CD8-positive, alpha-beta memory T cell (primary cell): ENCODE results near the gene FBN2. TPM values are rescaled to one million over a fixed set of nuclear protein-coding genes. Genes with fewer than 3 reads are reported as not detected.

Experiments
- CTCF ChIA-PET: fragments of 350-600 bp; sonication (Branson Sonifier 250); formaldehyde crosslinking; loops from one replicate; lab custom pipeline; 2021; ENCODE audit warnings: antibody characterized with exemption; lab: Charles Lee
- POLR2A ChIA-PET: fragments of 350-600 bp; sonication (Branson Sonifier 250); formaldehyde crosslinking; loops from one replicate; lab custom pipeline; 2021; ENCODE audit warnings: antibody characterized with exemption; lab: Charles Lee
- DNase-seq, 5 donors: peaks; one replicate each; pipeline versions ENCODE4 v3.0.0 to v3.0.0-alpha.2; 2020 to 2022; ENCODE audit warnings: mixed read lengths in 1 of 5
- H3K27ac ChIP-seq: one replicate; pipeline ENCODE4 v1.7.0; 2013; ENCODE audit warnings: low read depth, mild to moderate bottlenecking, low read length, moderate library complexity
- H3K27me3 ChIP-seq: 2 replicates; pipeline ENCODE4 v1.7.0; 2013; ENCODE audit warnings: low read length, mild to moderate bottlenecking; ENCODE audit not compliant: insufficient read depth, poor library complexity, severe bottlenecking
- H3K36me3 ChIP-seq: 2 replicates; pipeline ENCODE4 v1.7.0; 2013; ENCODE audit warnings: mild to moderate bottlenecking, low read length, moderate library complexity; ENCODE audit not compliant: insufficient read depth
- H3K4me1 ChIP-seq: 2 replicates; pipeline ENCODE4 v1.7.0; 2013; ENCODE audit warnings: mild to moderate bottlenecking, low read length, moderate library complexity; ENCODE audit not compliant: insufficient read depth
- H3K4me3 ChIP-seq: 2 replicates; pipeline ENCODE4 v1.7.0; 2013; ENCODE audit warnings: mild to moderate bottlenecking, low read length
- H3K9me3 ChIP-seq: 2 replicates; pipeline ENCODE4 v1.7.0; 2013; ENCODE audit warnings: mild to moderate bottlenecking, low read length
- H3K27ac Mint-ChIP-seq, 8 donors: one replicate each; pipeline ENCODE4 v1.8.0; 2020 to 2021; ENCODE audit warnings: mixed read lengths in 8 of 8, mild to moderate bottlenecking in 6 of 8, inconsistent platforms in 3 of 8, moderate library complexity in 3 of 8
- H3K27me3 Mint-ChIP-seq, 2 donors: one replicate each; pipeline ENCODE4 v1.8.0; 2020 to 2021; ENCODE audit warnings: mixed read lengths in 2 of 2, mild to moderate bottlenecking in 1 of 2, moderate library complexity in 1 of 2
- H3K36me3 Mint-ChIP-seq, 3 donors: one replicate each; pipeline ENCODE4 v1.8.0; 2020 to 2021; ENCODE audit warnings: mixed read lengths in 3 of 3, inconsistent platforms in 1 of 3, mild to moderate bottlenecking in 1 of 3
- H3K4me1 Mint-ChIP-seq, 3 donors: one replicate each; pipeline ENCODE4 v1.8.0; 2020 to 2021; ENCODE audit warnings: mixed read lengths in 3 of 3, inconsistent platforms in 1 of 3, mild to moderate bottlenecking in 1 of 3
- H3K4me3 Mint-ChIP-seq, 7 donors: one replicate each; pipeline ENCODE4 v1.8.0; 2020 to 2021; ENCODE audit warnings: mixed read lengths in 7 of 7, mild to moderate bottlenecking in 6 of 7, moderate library complexity in 4 of 7, inconsistent platforms in 2 of 7
- H3K9me3 Mint-ChIP-seq, 5 donors: one replicate each; pipeline ENCODE4 v1.8.0; 2020 to 2022; ENCODE audit warnings: mixed read lengths in 5 of 5, mild to moderate bottlenecking in 3 of 5, moderate library complexity in 2 of 5, inconsistent platforms in 1 of 5
- polyA plus RNA-seq: library from polyadenylated mRNA; unstranded; fragments of 300-500 nt; fragmentation: Illumina TruSeq; gene quantifications from one replicate; pipeline ENCODE4 v1.2.3, GENCODE V29; 2021
- total RNA-seq, 2 experiments: library from RNA; stranded (reverse); gene quantifications; one replicate each; pipeline ENCODE4 v1.2.3, GENCODE V29; 2021

FBN2 gene
- total and polyA plus RNA-seq, 3 experiments from 2014 or later = 0.09 to 0.20 TPM; not detected in 1

DNA sequence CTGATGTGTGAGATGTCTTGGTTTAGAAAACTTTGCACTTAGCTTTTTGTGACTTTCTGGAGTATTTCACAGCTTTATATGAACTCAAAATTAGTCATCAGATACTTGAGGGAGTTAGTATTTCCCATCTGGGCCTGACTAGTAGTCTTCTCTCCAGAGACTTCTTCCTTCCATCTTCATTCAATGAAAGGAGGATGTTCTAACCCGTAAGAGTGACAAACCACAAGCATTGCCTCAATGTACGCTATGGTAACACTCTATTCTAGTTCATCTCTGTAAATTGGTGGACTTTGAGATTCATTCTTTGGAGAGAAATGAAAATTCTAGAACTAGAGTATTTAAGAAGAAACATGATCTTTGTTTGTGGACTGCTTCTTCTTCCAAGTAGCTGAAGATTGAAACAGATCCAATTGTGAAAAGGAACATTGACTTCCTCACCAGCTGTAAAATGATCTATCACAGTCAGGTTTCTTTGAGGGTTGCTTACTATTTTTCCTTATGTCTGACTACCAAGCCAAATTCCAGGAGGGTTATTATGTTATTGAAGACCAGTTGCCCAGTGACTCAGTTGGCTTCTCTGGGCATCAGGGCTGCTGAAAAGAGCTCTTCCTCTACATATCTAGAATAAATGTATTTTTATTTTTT lies 296.9 kb downstream of the FBN2 start:
- no peaks in the 10 kb centered on the region for H3K9me3 Mint-ChIP-seq
- Histone ChIP-seq H3K27ac (no peak overlapping the region), H3K4me3 (no peak overlapping the region), H3K9me3 (no peaks in the 10 kb centered on the region), H3K36me3 (no peaks in the 10 kb centered on the region), H3K27me3 (no peaks in the 10 kb centered on the region), H3K4me1 (no peaks in the 10 kb centered on the region)
- ChIA-PET POLR2A (no interaction called here), CTCF (no interaction called here)
- H3K27me3 Mint-ChIP-seq = peaks cover 14 to 23% of the 10 kb centered on the region in 2 donors
- H3K4me3 Mint-ChIP-seq = no peak overlapping the region
- no peaks in the 10 kb centered on the region for H3K4me1 Mint-ChIP-seq
- no peak overlapping the region for H3K27ac Mint-ChIP-seq
- no peaks in the 10 kb centered on the region for H3K36me3 Mint-ChIP-seq
- DNase-seq = no peak

DNA sequence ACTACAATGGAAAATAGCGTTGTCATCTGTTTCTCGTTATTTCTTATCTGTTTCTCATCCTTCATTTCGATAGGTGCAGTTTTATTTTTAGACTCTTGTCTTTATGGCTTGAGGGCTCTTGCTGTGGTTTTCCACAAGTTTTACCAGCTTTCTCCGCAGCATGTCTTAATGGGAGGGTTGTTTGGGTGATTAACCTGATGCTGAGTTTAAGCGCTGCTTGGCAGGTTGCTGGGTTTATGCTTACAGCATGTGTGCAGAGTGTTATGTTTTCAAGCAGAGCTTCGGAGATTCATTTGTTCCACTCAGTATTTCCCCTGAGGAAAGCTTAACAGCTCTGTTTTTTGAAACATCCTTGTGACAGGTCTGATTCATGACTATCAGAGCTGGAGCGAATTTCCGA lies 300.5 kb downstream of the FBN2 start:
- no peaks in the 10 kb centered on the region for H3K9me3 Mint-ChIP-seq
- no peak overlapping the region for H3K4me3 Mint-ChIP-seq
- Histone ChIP-seq H3K27ac (no peak overlapping the region), H3K4me3 (no peak overlapping the region), H3K4me1 (no peaks in the 10 kb centered on the region), H3K9me3 (no peaks in the 10 kb centered on the region), H3K36me3 (no peaks in the 10 kb centered on the region), H3K27me3 (no peaks in the 10 kb centered on the region)
- H3K27me3 Mint-ChIP-seq = peaks cover 9 to 25% of the 10 kb centered on the region in 2 donors
- H3K36me3 Mint-ChIP-seq = no peaks in the 10 kb centered on the region
- POLR2A ChIA-PET = no interaction called here
- H3K27ac Mint-ChIP-seq = no peak overlapping the region
- no peaks in the 10 kb centered on the region for H3K4me1 Mint-ChIP-seq
- CTCF ChIA-PET = no interaction called here
- no peak for DNase-seq

- no peak overlapping the region for H3K4me3 Mint-ChIP-seq
- CTCF ChIA-PET = no interaction called here
- no peaks in the 10 kb centered on the region for H3K27me3 ChIP-seq
- no peak overlapping the region for H3K27ac ChIP-seq
- DNase-seq = no peak
- H3K9me3 ChIP-seq = no peaks in the 10 kb centered on the region
- H3K27ac Mint-ChIP-seq = no peak overlapping the region
- H3K27me3 Mint-ChIP-seq = peaks cover 9 to 25% of the 10 kb centered on the region in 2 donors
- no peaks in the 10 kb centered on the region for H3K36me3 ChIP-seq
- H3K9me3 Mint-ChIP-seq = no peaks in the 10 kb centered on the region
- H3K4me1 ChIP-seq = no peaks in the 10 kb centered on the region
- POLR2A ChIA-PET = no interaction called here
- no peaks in the 10 kb centered on the region for H3K4me1 Mint-ChIP-seq
- H3K4me3 ChIP-seq = no peak overlapping the region
- H3K36me3 Mint-ChIP-seq = no peaks in the 10 kb centered on the region
These were observed 301.0 kb downstream of the FBN2 start for GRCh38 chr5:128237000-128237399.

DNA sequence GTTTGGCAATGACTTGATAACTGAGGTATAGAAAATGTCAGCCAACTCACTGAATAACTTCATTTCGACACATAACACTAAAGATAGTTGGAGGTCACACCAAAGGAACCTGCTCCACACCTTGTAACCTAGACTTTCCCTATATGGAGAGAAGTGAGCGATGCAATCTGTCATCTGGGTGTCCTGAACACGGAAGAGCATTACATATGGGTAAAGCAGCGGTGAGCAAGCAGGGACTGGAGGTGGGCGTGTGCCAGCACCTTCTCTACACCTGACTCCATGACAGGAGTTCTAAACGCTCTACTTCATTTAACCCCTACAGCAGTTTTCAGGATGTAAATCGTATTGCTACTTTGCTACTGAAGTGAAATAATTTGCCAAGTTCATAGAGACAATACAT lies 301.7 kb downstream of the FBN2 start:
- H3K27me3 Mint-ChIP-seq = peaks cover 9 to 25% of the 10 kb centered on the region in 2 donors
- H3K4me3 Mint-ChIP-seq = no peak overlapping the region
- no peaks in the 10 kb centered on the region for H3K9me3 Mint-ChIP-seq
- no peaks in the 10 kb centered on the region for H3K4me1 ChIP-seq
- H3K36me3 ChIP-seq = no peaks in the 10 kb centered on the region
- no peaks in the 10 kb centered on the region for H3K27me3 ChIP-seq
- ChIA-PET CTCF (no interaction called here), POLR2A (no interaction called here)
- H3K9me3 ChIP-seq = no peaks in the 10 kb centered on the region
- no peak overlapping the region for H3K4me3 ChIP-seq
- no peak overlapping the region for H3K27ac ChIP-seq
- H3K27ac Mint-ChIP-seq = no peak overlapping the region
- no peaks in the 10 kb centered on the region for H3K4me1 Mint-ChIP-seq
- DNase-seq = no peak
- H3K36me3 Mint-ChIP-seq = no peaks in the 10 kb centered on the region

- Mint-ChIP-seq H3K4me1 (no peaks in the 10 kb centered on the region), H3K36me3 (no peaks in the 10 kb centered on the region)
These were observed 303.0 kb downstream of the FBN2 start for GRCh38 chr5:128234928-128235641.

DNA sequence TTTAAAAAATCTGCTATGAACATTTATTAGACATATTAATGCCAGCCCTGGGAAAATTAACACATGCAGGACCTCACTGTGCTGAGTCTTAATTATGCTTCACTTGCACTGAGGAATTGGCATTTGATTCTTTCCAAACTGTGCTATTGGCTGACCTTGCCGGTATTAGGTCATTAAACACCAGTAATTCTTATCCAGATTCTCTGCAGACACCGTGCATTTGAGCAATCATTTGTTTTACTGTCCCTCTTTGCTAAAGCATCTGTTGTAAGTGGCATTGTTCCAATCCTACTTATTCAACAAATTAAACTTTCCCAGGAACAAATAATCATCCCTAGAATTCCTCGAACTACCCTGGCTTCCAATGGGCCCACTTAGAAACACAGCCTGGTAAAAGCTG lies 309.5 kb downstream of the FBN2 start:
- no peaks in the 10 kb centered on the region for H3K36me3 Mint-ChIP-seq
- H3K4me3 Mint-ChIP-seq = no peak overlapping the region
- no peak overlapping the region for H3K4me3 ChIP-seq
- no peaks in the 10 kb centered on the region for H3K4me1 ChIP-seq
- H3K9me3 ChIP-seq = no peaks in the 10 kb centered on the region
- H3K27ac ChIP-seq = no peak overlapping the region
- no peak for DNase-seq
- H3K27ac Mint-ChIP-seq = no peak overlapping the region
- no peaks in the 10 kb centered on the region for H3K4me1 Mint-ChIP-seq
- H3K9me3 Mint-ChIP-seq = no peaks in the 10 kb centered on the region
- POLR2A ChIA-PET = no interaction called here
- H3K27me3 Mint-ChIP-seq = peaks cover 0 to 1% of the 10 kb centered on the region in 2 donors
- H3K27me3 ChIP-seq = no peaks in the 10 kb centered on the region
- CTCF ChIA-PET = no interaction called here
- no peaks in the 10 kb centered on the region for H3K36me3 ChIP-seq

More at GRCh38 chr5:128234928-128235641, 303.0 kb downstream of the FBN2 start:
- H3K9me3 ChIP-seq = no peaks in the 10 kb centered on the region
- H3K4me1 ChIP-seq = no peaks in the 10 kb centered on the region
- H3K27ac Mint-ChIP-seq = no peak overlapping the region
- H3K9me3 Mint-ChIP-seq = no peaks in the 10 kb centered on the region
- DNase-seq = no peak
- no peaks in the 10 kb centered on the region for H3K27me3 ChIP-seq
- no peak overlapping the region for H3K4me3 ChIP-seq
- H3K27ac ChIP-seq = no peak overlapping the region
- H3K36me3 ChIP-seq = no peaks in the 10 kb centered on the region
- peaks cover 7 to 25% of the 10 kb centered on the region in 2 donors for H3K27me3 Mint-ChIP-seq
- ChIA-PET CTCF (no interaction called here), POLR2A (no interaction called here)
- H3K4me3 Mint-ChIP-seq = no peak overlapping the region

- H3K4me3 ChIP-seq = no peak overlapping the region
- H3K4me1 Mint-ChIP-seq = no peaks in the 10 kb centered on the region
- POLR2A ChIA-PET = no interaction called here
- H3K27ac Mint-ChIP-seq = no peak overlapping the region
- CTCF ChIA-PET = no interaction called here
- no peaks in the 10 kb centered on the region for H3K36me3 ChIP-seq
- no peak overlapping the region for H3K27ac ChIP-seq
- no peaks in the 10 kb centered on the region for H3K4me1 ChIP-seq
- H3K27me3 Mint-ChIP-seq = peaks cover 0 to 1% of the 10 kb centered on the region in 2 donors
- no peaks in the 10 kb centered on the region for H3K9me3 Mint-ChIP-seq
- no peaks in the 10 kb centered on the region for H3K27me3 ChIP-seq
- no peaks in the 10 kb centered on the region for H3K36me3 Mint-ChIP-seq
- no peaks in the 10 kb centered on the region for H3K9me3 ChIP-seq
- H3K4me3 Mint-ChIP-seq = no peak overlapping the region
- DNase-seq = no peak
These were observed 310.0 kb downstream of the FBN2 start for GRCh38 chr5:128228008-128228407.

DNA sequence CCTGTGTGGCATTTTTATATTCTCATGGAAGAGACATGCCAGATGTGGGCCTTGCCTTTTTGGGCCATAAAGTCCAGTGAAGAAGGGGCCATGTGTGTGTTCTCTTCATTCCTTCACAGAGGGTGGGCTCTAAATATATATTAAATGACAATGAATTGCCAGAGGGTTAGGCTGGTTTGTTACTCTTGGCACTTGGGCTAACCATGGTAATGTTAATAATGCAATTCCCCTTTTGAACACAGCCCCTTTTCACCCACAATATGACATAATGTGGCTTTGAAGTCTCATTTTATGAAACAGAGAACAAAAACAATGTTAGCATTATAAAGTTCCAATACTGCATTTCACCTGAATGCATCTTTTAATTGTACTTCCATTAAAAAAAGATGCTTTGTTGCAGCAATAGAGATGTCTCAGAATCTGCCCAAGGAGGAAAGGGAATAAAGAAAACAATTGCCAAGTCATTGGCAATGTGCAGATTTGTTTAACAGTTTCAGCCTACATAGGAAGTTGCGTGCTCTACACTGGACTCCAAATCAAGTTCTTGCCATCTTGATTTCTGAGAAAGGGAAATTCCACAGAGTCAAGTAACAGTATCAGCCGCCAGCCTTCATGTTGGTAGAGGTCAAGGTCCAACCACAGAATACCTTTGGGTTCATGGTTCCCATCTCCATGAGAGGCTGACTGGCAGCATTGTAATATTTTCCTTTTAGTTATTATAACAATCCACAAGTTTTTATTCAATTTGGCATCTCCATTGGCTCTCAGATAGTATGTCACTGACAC lies 312.6 kb downstream of the FBN2 start:
- CTCF ChIA-PET = no interaction called here
- H3K27me3 Mint-ChIP-seq = peaks cover 0 to 1% of the 10 kb centered on the region in 2 donors
- DNase-seq = no peak
- Histone ChIP-seq H3K27me3 (no peaks in the 10 kb centered on the region), H3K9me3 (no peaks in the 10 kb centered on the region), H3K4me1 (no peaks in the 10 kb centered on the region), H3K4me3 (no peak overlapping the region), H3K27ac (no peak overlapping the region), H3K36me3 (no peaks in the 10 kb centered on the region)
- H3K4me3 Mint-ChIP-seq = no peak overlapping the region
- H3K9me3 Mint-ChIP-seq = no peaks in the 10 kb centered on the region
- H3K4me1 Mint-ChIP-seq = no peaks in the 10 kb centered on the region
- no peaks in the 10 kb centered on the region for H3K36me3 Mint-ChIP-seq
- POLR2A ChIA-PET = no interaction called here
- H3K27ac Mint-ChIP-seq = no peak overlapping the region
